HepG2 (cell line): ENCODE data around the gene SOBP. TPM values are rescaled to one million over a fixed set of nuclear protein-coding genes. Genes with fewer than 3 reads are reported as not detected.

ENCODE experiments used
- ATAC-seq: fragments of 200-7000 bp; cut with Tn5 transposase; 3 replicates; pipeline ENCODE4 v1.9.1; 2020; ENCODE audit warnings: mild to moderate bottlenecking, moderate library complexity
- BruUV-seq: library from RNA; stranded (reverse); fragments of 400-500 nt; replicated peaks from 2 replicates; lab custom pipeline; 2021; lab: Mats Ljungman, UMichigan
- CTCF ChIA-PET: fragments of 300-600 bp; formaldehyde crosslinking; extraction: SDS; loops from one replicate; lab custom pipeline; 2021; ENCODE audit warnings: low total read pairs, inconsistent platforms, low intra/inter-chr PET ratio; lab: Yijun Ruan, JAX
- POLR2A ChIA-PET: fragments of 350-600 bp; sonication (Branson Sonifier 250); formaldehyde crosslinking; loops from one replicate; lab custom pipeline; 2020; ENCODE audit warnings: antibody characterized with exemption, inconsistent platforms; lab: Yijun Ruan, JAX
- DNase-seq: peaks from one replicate; pipeline ENCODE4 v3.0.0-alpha.2; 2015; ENCODE audit warnings: low spot score
- FAIRE-seq: peaks from 3 replicates; lab custom pipeline; 2011; peaks lifted over from hg19 to GRCh38; lab: Jason Lieb, UNC
- H2AFZ ChIP-seq: one replicate; pipeline ENCODE4 v1.6.1; 2011; ENCODE audit warnings: low read length, inconsistent platforms
- H3K27ac ChIP-seq: fragments of 300-600 bp; 3 replicates; pipeline ENCODE4 v1.8.0; 2011; ENCODE audit warnings: mixed run types, mild to moderate bottlenecking, mixed read lengths, low read length, inconsistent platforms; ENCODE audit not compliant: insufficient read depth; ENCODE audit errors: extremely low read length
- H3K27me3 ChIP-seq, 2 experiments: fragments of 200-600 bp in 1 of 2; 2 replicates in 1 of 2; 3 replicates in 1 of 2; pipeline versions ENCODE4 v1.6.0 to v1.8.0; 2011; ENCODE audit warnings: low read length in 2 of 2, mild to moderate bottlenecking in 2 of 2, moderate library complexity in 2 of 2, inconsistent platforms in 1 of 2; ENCODE audit not compliant: insufficient read depth in 2 of 2, control insufficient read depth in 1 of 2
- H3K36me3 ChIP-seq, 2 experiments: fragments of 200-600 bp in 1 of 2; replicated peaks in 1 of 2; 2 replicates in 1 of 2; 3 replicates in 1 of 2; pipeline versions ENCODE4 v1.5.1 to v1.8.0; 2011; ENCODE audit warnings: low read length in 2 of 2, inconsistent platforms in 1 of 2; ENCODE audit not compliant: insufficient read depth in 2 of 2, control insufficient read depth in 1 of 2
- H3K4me1 ChIP-seq: 2 replicates; pipeline ENCODE4 v1.5.1; 2012; ENCODE audit warnings: low read length, inconsistent platforms; ENCODE audit not compliant: insufficient read depth
- H3K4me2 ChIP-seq: 2 replicates; pipeline ENCODE4 v1.6.0; 2011; ENCODE audit warnings: low read depth, low read length, inconsistent platforms
- H3K4me3 ChIP-seq, 3 experiments: fragments of 200-600 bp in 1 of 3; sonication (generic), shearing (Covaris generic) in 1 of 3; replicated peaks in 1 of 3; 2 replicates each; pipeline ENCODE4 v1.5.1; 2011 to 2016; ENCODE audit warnings: low read length in 3 of 3, inconsistent platforms in 2 of 3, low read depth in 2 of 3, mild to moderate bottlenecking in 2 of 3, control low read depth in 1 of 3, mixed read lengths in 1 of 3; ENCODE audit not compliant: insufficient read depth in 1 of 3
- H3K79me2 ChIP-seq: one replicate; pipeline ENCODE4 v1.6.1; 2011; ENCODE audit warnings: low read length, inconsistent platforms; ENCODE audit not compliant: insufficient read depth
- H3K9ac ChIP-seq: 2 replicates; pipeline ENCODE4 v1.6.0; 2011; ENCODE audit warnings: mild to moderate bottlenecking, low read depth, low read length, inconsistent platforms; ENCODE audit not compliant: insufficient read depth
- H3K9me3 ChIP-seq: 2 replicates; pipeline ENCODE4 v1.5.1; 2012; ENCODE audit warnings: mild to moderate bottlenecking, low read length
- H4K20me1 ChIP-seq: 2 replicates; pipeline ENCODE4 v1.6.0; 2011; ENCODE audit warnings: inconsistent platforms, mild to moderate bottlenecking, low read length, moderate library complexity; ENCODE audit not compliant: insufficient read depth
- ATF6 ChIP-seq: sonication (generic); formaldehyde crosslinking; conservative IDR thresholded peaks from 2 replicates; pipeline ENCODE4 v1.4.0; 2020; ENCODE audit warnings: missing genetic modification reagents
- CC2D1A ChIP-seq: sonication (generic); formaldehyde crosslinking; IDR thresholded peaks from 2 replicates; pipeline ENCODE4 v1.8.1; 2023; ENCODE audit warnings: mild to moderate bottlenecking, missing genetic modification reagents
- FOXC1 ChIP-seq: sonication (generic); formaldehyde crosslinking; IDR thresholded peaks from 2 replicates; pipeline ENCODE4 v1.8.0; 2022; ENCODE audit warnings: mild to moderate bottlenecking, missing genetic modification reagents, borderline replicate concordance
- NAIF1 ChIP-seq: sonication (generic); formaldehyde crosslinking; IDR thresholded peaks from 2 replicates; pipeline ENCODE4 v1.5.0; 2020; ENCODE audit warnings: mild to moderate bottlenecking, missing genetic modification reagents, borderline replicate concordance
- SOX13 ChIP-seq, 3 experiments: fragments of 450-650 bp in 1 of 3; sonication (generic) in 1 of 3; formaldehyde crosslinking in 1 of 3; IDR thresholded peaks in 2 of 3; conservative IDR thresholded peaks in 1 of 3; 2 replicates each; pipeline versions ENCODE4 v1.5.0 to v1.6.1; 2016 to 2020; ENCODE audit warnings: antibody characterized with exemption in 1 of 3, mild to moderate bottlenecking in 1 of 3, missing compliant biosample characterization in 1 of 3, missing genetic modification reagents in 1 of 3, moderate library complexity in 1 of 3
- ZBTB8A ChIP-seq: sonication (generic); formaldehyde crosslinking; IDR thresholded peaks from 2 replicates; pipeline ENCODE4 v1.4.0; 2020; ENCODE audit warnings: mild to moderate bottlenecking, low read depth, missing genetic modification reagents, borderline replicate concordance
- ZHX2 ChIP-seq, 2 experiments: sonication (generic) in 1 of 2; formaldehyde crosslinking in 1 of 2; IDR thresholded peaks; 2 replicates each; pipeline versions ENCODE4 v1.6.1 to v1.9.0; 2014 to 2022; ENCODE audit warnings: antibody characterized with exemption in 1 of 2, borderline replicate concordance in 1 of 2, inconsistent platforms in 1 of 2, low read depth in 1 of 2, missing genetic modification reagents in 1 of 2
- ZNF703 ChIP-seq: sonication (generic); formaldehyde crosslinking; IDR thresholded peaks from 2 replicates; pipeline ENCODE4 v1.5.1; 2020; ENCODE audit warnings: missing genetic modification reagents, mild to moderate bottlenecking, moderate library complexity, borderline replicate concordance
- WGBS: methylation state at CpG from one replicate; pipeline ENCODE4 v1.1.6; 2017; ENCODE audit warnings: low lambda C conversion rate; 5-methylcytosine and 5-hydroxymethylcytosine counted together
- in situ Hi-C: cut with HindIII; loops from 2 replicates; pipeline ENCODE4 v1.10.0; 2017; ENCODE audit warnings: low pct_unique_long_range_greater_than_20kb; ENCODE audit not compliant: extremely low pct_ligation_motif_present
- intact Hi-C: fragments of 100-400 bp; cut with micrococcal nuclease; formaldehyde crosslinking; loops from one replicate; pipeline ENCODE4 v1.10.0; 2022; ENCODE audit not compliant: unreplicated experiment
- polyA plus RNA-seq, 8 experiments: library from polyadenylated mRNA; depleted of rRNA in 3 of 8; stranded (reverse) in 7 of 8; unstranded in 1 of 8; fragments of >200 nt; fragmentation: Illumina TruSeq in 4 of 8; extraction: Trizol in 4 of 8; gene quantifications; 2 replicates each; pipeline versions ENCODE4 v1.2.1 to v1.2.3, GENCODE V29; 2011 to 2016; ENCODE audit warnings: low read depth in 4 of 8, missing spikeins in 1 of 8, mixed read lengths in 1 of 8; ENCODE audit not compliant: insufficient read depth in 1 of 8
- total RNA-seq, 5 experiments: library from RNA; depleted of rRNA; stranded (reverse); fragments of >200 nt; fragmentation: Illumina TruSeq; extraction: Trizol; gene quantifications; 2 replicates each; pipeline ENCODE4 v1.2.3, GENCODE V29; 2016; ENCODE audit warnings: low read depth in 1 of 5
- TF ChIP-seq, protein P1 (sequence below): IDR thresholded peaks from 2 replicates; pipeline ENCODE4 v1.6.1; 2016; ENCODE audit warnings: missing compliant biosample characterization, missing genetic modification reagents, borderline replicate concordance

SOBP gene
- total and polyA plus RNA-seq, 2 of the 13 experiments (the other 11 are each of a cell fraction or from before 2014, with no cell fraction given) = 1.5 to 6.9 TPM

DNA sequence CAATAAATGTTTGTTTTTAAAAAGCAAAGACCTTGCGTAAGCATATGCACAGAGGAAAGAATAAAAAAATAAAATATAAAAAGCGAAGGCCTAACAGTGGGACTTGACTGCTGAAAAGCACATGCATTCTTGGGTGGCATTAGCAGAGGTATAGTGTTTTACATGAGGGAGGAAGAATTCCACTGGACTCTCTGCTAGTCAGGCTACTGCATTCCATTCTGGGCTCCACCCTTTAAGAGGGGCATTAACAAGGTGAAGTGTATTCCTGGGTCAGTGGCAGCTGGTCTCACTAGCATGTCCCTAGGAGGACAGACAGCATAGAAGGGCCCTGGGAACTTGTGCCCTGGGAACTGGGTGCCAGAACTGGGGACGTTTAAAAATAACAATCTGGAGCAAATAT is 134.1 kb downstream of the SOBP start:
- no TSS peak for BruUV-seq
- H3K4me3 ChIP-seq = no peak overlapping the region
- TF ChIP-seq NAIF1 (CRISPR knock-in tag) (no peak), ZBTB8A (no peak), CC2D1A (CRISPR knock-in tag) (no peak), ZNF703 (no peak), FOXC1 (CRISPR knock-in tag) (no peak), ATF6 (no peak), SOX13 (IDR thresholded peaks at IDR 0.05) (no peak), SOX13 (CRISPR knock-in tag; conservative IDR thresholded peaks at IDR 0.05 in 1 of 2, IDR thresholded peaks at IDR 0.05 in 1 of 2) (no peak), ZHX2 (IDR thresholded peaks at IDR 0.05; ENCODE audit: low read depth) (no peak), ZHX2 (CRISPR knock-in tag; IDR thresholded peaks at IDR 0.05; ENCODE audit: borderline replicate concordance) (no peak)
- TF ChIP-seq, protein P1, sequence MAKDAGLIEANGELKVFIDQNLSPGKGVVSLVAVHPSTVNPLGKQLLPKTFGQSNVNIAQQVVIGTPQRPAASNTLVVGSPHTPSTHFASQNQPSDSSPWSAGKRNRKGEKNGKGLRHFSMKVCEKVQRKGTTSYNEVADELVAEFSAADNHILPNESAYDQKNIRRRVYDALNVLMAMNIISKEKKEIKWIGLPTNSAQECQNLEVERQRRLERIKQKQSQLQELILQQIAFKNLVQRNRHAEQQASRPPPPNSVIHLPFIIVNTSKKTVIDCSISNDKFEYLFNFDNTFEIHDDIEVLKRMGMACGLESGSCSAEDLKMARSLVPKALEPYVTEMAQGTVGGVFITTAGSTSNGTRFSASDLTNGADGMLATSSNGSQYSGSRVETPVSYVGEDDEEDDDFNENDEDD (CRISPR knock-in tag) = no peak
- intact Hi-C loops (no loop called here), in situ Hi-C loops (no loop called here)
- WGBS = 96% methylated on average over 3 of the region's 3 CpGs
- no peak overlapping the region for H3K4me2 ChIP-seq
- ChIA-PET CTCF (no interaction called here), POLR2A (no interaction called here)
- H3K27me3 ChIP-seq = no peaks in the 10 kb centered on the region
- ATAC-seq (no peak), FAIRE-seq (no peak), DNase-seq (no peak)
- no peak overlapping the region for H3K27ac ChIP-seq
- H3K9ac ChIP-seq = no peak overlapping the region
- no peaks in the 10 kb centered on the region for H4K20me1 ChIP-seq
- H3K79me2 ChIP-seq = no peaks in the 10 kb centered on the region
- H3K4me1 ChIP-seq = no peaks in the 10 kb centered on the region
- H2AFZ ChIP-seq = no peak overlapping the region
- no peaks in the 10 kb centered on the region for H3K9me3 ChIP-seq
- peaks cover 6 to 7% of the 10 kb centered on the region in 2 experiments; a peak in 3 of 5 replicates for H3K36me3 ChIP-seq
